ENCODE data around the gene C5orf46. TPM values are rescaled to one million over a fixed set of nuclear protein-coding genes. Genes with fewer than 3 reads are reported as not detected.

The C5orf46 gene
- total and polyA plus RNA-seq, 9 of the 15 experiments (the other 6 are each of a cell fraction or from before 2014, with no cell fraction given) = not detected

DNA sequence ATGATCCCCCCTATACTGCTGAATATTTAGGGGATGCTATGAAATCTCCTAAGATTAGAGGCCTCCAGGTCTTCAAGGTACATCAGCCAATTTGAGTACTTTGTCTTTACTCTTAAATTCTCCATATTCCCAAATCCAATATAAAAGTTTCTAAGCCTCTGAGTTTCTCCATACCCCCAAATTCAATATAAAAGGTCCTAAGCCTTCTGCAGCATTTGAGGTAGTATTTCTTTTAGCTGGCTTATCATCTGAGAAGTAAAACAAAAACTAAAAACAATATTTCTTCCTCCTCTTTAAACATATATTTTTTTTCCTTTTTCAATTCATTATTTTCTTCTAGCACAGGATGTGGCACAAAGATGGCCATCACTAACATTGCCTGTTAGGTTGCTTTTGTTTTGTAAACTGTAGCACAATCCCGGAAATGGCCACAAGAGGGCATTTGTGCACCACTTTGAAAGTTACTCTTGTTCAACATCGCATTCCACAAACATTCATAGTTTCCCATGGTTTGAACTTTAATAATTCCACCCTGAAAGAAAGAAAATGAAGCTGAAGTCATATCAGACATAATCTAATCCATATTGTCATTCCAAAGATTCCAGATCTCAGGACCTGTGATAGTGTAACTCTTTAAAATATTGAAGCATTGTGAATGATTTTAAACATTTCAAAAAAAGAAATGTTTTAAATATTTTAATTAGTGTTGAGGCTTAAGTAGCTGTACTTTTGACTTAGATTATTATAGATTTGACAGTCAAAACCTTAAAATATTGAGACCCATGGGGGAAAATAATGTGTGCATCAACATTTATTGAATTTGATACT lies 48.8 kb downstream of the C5orf46 start (continued):
- TF ChIP-seq, protein P1, sequence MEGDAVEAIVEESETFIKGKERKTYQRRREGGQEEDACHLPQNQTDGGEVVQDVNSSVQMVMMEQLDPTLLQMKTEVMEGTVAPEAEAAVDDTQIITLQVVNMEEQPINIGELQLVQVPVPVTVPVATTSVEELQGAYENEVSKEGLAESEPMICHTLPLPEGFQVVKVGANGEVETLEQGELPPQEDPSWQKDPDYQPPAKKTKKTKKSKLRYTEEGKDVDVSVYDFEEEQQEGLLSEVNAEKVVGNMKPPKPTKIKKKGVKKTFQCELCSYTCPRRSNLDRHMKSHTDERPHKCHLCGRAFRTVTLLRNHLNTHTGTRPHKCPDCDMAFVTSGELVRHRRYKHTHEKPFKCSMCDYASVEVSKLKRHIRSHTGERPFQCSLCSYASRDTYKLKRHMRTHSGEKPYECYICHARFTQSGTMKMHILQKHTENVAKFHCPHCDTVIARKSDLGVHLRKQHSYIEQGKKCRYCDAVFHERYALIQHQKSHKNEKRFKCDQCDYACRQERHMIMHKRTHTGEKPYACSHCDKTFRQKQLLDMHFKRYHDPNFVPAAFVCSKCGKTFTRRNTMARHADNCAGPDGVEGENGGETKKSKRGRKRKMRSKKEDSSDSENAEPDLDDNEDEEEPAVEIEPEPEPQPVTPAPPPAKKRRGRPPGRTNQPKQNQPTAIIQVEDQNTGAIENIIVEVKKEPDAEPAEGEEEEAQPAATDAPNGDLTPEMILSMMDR (IDR thresholded peaks at IDR 0.05 in 2 of 3, conservative IDR thresholded peaks at IDR 0.05 in 1 of 3; ENCODE audit: insufficient read depth in 2 of 3, low read depth in 1 of 3, low read length in 3 of 3) = peak; percentile 60 to 68 (median 66)

DNA sequence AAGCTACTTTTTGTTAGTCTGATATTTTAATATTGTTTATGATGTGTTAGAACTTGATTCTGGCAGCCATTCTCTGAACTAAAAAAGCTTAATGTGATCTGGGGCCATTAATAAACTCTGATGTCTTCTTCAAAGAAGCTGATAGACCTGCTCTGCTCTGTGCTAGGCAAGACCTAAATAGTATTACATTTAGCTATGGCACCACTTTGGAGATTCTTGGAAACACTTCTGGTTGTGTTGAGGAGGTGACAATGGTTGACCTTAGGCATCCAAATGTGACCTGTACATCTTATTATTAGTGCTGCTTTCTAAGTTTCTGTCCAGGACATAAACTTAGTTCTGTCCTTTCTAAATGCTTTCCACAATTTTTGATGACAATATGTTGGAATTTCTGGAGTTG lies 49.5 kb downstream of the C5orf46 start:
- in situ Hi-C loops (cut with MboI) = no loop called here
- TF ChIP-seq TRIM28 (IDR thresholded peaks at IDR 0.05) = no peak
- TF ChIP-seq ZNF644 (tag; IDR thresholded peaks at IDR 0.05; ENCODE audit: low read depth) = no peak
- no peak for TF ChIP-seq ZNF384 (IDR thresholded peaks at IDR 0.05; ENCODE audit: low read depth, low read length)
- TF ChIP-seq FOXJ3 (CRISPR knock-in tag; IDR thresholded peaks at IDR 0.05) = no peak
- TF ChIP-seq, protein P2, sequence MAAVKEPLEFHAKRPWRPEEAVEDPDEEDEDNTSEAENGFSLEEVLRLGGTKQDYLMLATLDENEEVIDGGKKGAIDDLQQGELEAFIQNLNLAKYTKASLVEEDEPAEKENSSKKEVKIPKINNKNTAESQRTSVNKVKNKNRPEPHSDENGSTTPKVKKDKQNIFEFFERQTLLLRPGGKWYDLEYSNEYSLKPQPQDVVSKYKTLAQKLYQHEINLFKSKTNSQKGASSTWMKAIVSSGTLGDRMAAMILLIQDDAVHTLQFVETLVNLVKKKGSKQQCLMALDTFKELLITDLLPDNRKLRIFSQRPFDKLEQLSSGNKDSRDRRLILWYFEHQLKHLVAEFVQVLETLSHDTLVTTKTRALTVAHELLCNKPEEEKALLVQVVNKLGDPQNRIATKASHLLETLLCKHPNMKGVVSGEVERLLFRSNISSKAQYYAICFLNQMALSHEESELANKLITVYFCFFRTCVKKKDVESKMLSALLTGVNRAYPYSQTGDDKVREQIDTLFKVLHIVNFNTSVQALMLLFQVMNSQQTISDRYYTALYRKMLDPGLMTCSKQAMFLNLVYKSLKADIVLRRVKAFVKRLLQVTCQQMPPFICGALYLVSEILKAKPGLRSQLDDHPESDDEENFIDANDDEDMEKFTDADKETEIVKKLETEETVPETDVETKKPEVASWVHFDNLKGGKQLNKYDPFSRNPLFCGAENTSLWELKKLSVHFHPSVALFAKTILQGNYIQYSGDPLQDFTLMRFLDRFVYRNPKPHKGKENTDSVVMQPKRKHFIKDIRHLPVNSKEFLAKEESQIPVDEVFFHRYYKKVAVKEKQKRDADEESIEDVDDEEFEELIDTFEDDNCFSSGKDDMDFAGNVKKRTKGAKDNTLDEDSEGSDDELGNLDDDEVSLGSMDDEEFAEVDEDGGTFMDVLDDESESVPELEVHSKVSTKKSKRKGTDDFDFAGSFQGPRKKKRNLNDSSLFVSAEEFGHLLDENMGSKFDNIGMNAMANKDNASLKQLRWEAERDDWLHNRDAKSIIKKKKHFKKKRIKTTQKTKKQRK (IDR thresholded peaks at IDR 0.05; ENCODE audit: borderline replicate concordance, low read depth, low read length) = no peak
- TF ChIP-seq ATF7 (IDR thresholded peaks at IDR 0.05) = no peak
- TF ChIP-seq NFE2L1 (tag; IDR thresholded peaks at IDR 0.05; ENCODE audit: borderline replicate concordance, low read depth) = no peak
- no peak for TF ChIP-seq POLR3A (IDR thresholded peaks at IDR 0.05; ENCODE audit: borderline replicate concordance, extremely low read depth, insufficient read depth, insufficient read length)
- no peak for TF ChIP-seq HNRNPK (IDR thresholded peaks at IDR 0.05; ENCODE audit: low read depth, low read length, poor library complexity, severe bottlenecking)
- TF ChIP-seq BDP1 (IDR thresholded peaks at IDR 0.05; ENCODE audit: insufficient read depth, insufficient read length) = no peak
- no peak for TF ChIP-seq SMAD1 (IDR thresholded peaks at IDR 0.05; ENCODE audit: low read depth, low read length, partially characterized antibody)
- TF ChIP-seq SNIP1 (IDR thresholded peaks at IDR 0.05; ENCODE audit: low read depth) = no peak
- TF ChIP-seq ARID2 (IDR thresholded peaks at IDR 0.05) = no peak
- no peak for TF ChIP-seq RAD21 (CRISPR knock-in tag; conservative IDR thresholded peaks at IDR 0.05 in 1 of 2, IDR thresholded peaks at IDR 0.05 in 1 of 2)
- no peak for TF ChIP-seq ZNF282 (CRISPR knock-in tag; IDR thresholded peaks at IDR 0.05)

More for the DNA sequence above, 49.5 kb downstream of the C5orf46 start:
- H3K9me3 ChIP-seq (replicated peaks; ENCODE audit: control insufficient read depth, insufficient read depth, low read depth, low read length) = no peaks in the 10 kb centered on the region
- CTCF ChIA-PET (ENCODE audit: low intra/inter-chr PET ratio) = interaction anchor here (1.2 to 1.3 kb wide), 2 partner anchors 78 to 870 kb away, joined by 3 read pairs; no protein-coding TSS in a partner anchor
- H3K36me3 ChIP-seq (ENCODE audit: control insufficient read depth, insufficient read depth, low read length) = no peaks in the 10 kb centered on the region
- H3K9ac ChIP-seq (ENCODE audit: insufficient read depth in 1 of 2, low read depth in 2 of 2, low read length in 2 of 2) = no peak overlapping the region
- DNase-seq (ENCODE audit: extremely low read depth in 1 of 4, low spot score in 3 of 4) = no peak
- H2AFZ ChIP-seq (ENCODE audit: low read depth, low read length) = no peak overlapping the region
- no TSS peak for BruUV-seq (replicated peaks)
- no peak overlapping the region for H3K27ac ChIP-seq (ENCODE audit: extremely low read depth, low read depth, low read length)
- no peaks in the 10 kb centered on the region for H4K20me1 ChIP-seq (replicated peaks; ENCODE audit: control insufficient read depth, insufficient read depth, low read length)
- H3K4me3 ChIP-seq = no peak overlapping the region
- intact Hi-C loops (cut with micrococcal nuclease) = loop anchor here (2.0 to 10.0 kb wide), 2 partner anchors 588 to 874 kb away; no protein-coding TSS in a partner anchor
- no peaks in the 10 kb centered on the region for H3K27me3 ChIP-seq (ENCODE audit: control insufficient read depth in 2 of 2, insufficient read depth in 2 of 2, low read length in 2 of 2)
- no peak for FAIRE-seq
- no peak overlapping the region for H3K4me2 ChIP-seq (ENCODE audit: insufficient read depth, low read length)
- ATAC-seq = no peak
- H3K4me1 ChIP-seq (replicated peaks in 1 of 2; ENCODE audit: control insufficient read depth in 2 of 2, insufficient read depth in 2 of 2, low read length in 2 of 2) = no peaks in the 10 kb centered on the region
- no peaks in the 10 kb centered on the region for H3K9me1 ChIP-seq (ENCODE audit: control insufficient read depth, insufficient read depth, low read length)
- no peaks in the 10 kb centered on the region for H3K79me2 ChIP-seq (ENCODE audit: control insufficient read depth, insufficient read depth, low read length)
- POLR2A ChIA-PET = no interaction called here
